RWPE1 (cell line): ENCODE results near the gene ADGRV1.

Source experiments
- CTCF ChIA-PET: fragments of 350-600 bp; sonication (Branson Sonifier 250); formaldehyde crosslinking; extraction: SDS; loops from one replicate; lab custom pipeline; 2021; lab: Yijun Ruan, JAX
- POLR2A ChIA-PET: fragments of 400-600 bp; formaldehyde crosslinking; extraction: SDS; loops from one replicate; lab custom pipeline; 2020; ENCODE audit warnings: antibody characterized with exemption; ENCODE audit not compliant: low non-redundant PET; lab: Yijun Ruan, JAX
- DNase-seq: peaks from one replicate; pipeline ENCODE4 v3.0.0; 2012; ENCODE audit warnings: low spot score
- H3K27ac ChIP-seq: fragments of 450-650 bp; 2 replicates; pipeline ENCODE4 v1.5.1; 2017
- TF ChIP-seq, protein P1 (sequence below): fragments of 450-650 bp; conservative IDR thresholded peaks from 2 replicates; pipeline ENCODE4 v1.5.1; 2017; ENCODE audit warnings: low read depth, mild to moderate bottlenecking

Gene ADGRV1

DNA sequence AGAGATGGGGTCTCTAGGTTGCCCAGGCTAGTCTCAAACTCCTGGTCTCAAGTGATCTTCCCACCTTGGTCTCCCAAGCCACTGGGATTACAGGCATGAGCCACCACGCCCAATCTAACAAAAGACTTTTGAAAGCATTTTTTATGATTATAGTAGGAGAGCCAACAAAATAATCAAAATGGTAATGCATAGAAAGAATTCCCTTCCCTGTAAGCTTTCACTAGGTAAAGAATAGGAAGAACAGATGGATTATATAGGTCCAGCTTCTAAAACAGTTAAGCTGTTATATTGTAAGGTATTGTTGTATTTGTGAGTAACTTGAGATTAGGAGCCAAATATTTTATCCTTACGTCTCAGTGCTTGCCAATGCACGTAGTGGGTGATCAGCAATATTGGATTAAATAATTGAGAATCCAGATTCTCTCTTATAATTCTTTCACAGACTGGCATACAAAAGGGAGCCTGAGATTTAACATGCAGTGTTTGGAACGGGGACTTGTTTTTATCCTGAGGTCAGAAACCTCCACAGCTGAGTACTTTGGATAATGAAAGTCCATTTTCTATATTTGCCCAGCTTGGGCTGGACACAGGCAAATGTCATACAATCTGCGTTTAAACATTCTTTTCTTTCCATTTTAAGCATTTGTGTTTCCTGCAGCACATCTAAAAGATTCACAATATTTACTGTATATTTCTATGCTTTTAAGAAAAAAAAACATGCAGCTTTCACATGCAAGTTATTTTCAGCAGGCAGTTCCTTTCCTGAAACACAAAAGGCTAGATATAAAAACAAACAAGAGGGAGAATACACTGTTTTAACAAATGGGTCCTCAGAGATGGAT lies 586.1 kb downstream of the ADGRV1 start:
- CTCF ChIA-PET: interaction anchor here (0.7 kb wide), 1 partner anchor 268 kb away, joined by 3 read pairs; no protein-coding TSS in a partner anchor
- DNase-seq: no peak
- no peak overlapping the region for H3K27ac ChIP-seq
- TF ChIP-seq, protein P1, sequence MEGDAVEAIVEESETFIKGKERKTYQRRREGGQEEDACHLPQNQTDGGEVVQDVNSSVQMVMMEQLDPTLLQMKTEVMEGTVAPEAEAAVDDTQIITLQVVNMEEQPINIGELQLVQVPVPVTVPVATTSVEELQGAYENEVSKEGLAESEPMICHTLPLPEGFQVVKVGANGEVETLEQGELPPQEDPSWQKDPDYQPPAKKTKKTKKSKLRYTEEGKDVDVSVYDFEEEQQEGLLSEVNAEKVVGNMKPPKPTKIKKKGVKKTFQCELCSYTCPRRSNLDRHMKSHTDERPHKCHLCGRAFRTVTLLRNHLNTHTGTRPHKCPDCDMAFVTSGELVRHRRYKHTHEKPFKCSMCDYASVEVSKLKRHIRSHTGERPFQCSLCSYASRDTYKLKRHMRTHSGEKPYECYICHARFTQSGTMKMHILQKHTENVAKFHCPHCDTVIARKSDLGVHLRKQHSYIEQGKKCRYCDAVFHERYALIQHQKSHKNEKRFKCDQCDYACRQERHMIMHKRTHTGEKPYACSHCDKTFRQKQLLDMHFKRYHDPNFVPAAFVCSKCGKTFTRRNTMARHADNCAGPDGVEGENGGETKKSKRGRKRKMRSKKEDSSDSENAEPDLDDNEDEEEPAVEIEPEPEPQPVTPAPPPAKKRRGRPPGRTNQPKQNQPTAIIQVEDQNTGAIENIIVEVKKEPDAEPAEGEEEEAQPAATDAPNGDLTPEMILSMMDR: no peak
- POLR2A ChIA-PET: no interaction called here

DNA sequence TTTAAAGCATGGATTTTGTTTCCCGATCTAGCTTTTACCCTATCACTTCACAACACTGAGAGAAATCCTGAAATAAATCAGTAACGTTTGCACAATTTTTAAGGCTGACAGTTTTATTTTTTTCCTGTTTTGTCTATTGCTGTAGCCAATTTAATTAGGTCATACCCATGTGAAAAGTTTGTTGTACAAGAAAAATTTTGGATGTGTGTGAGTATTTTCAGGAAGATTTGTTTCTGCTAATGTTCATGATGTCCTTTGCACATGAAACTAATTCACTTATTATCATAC lies 586.7 kb downstream of the ADGRV1 start:
- ChIA-PET CTCF (interaction anchor here (0.7 kb wide), 1 partner anchor 269 kb away, joined by 3 read pairs; no protein-coding TSS in a partner anchor), POLR2A (no interaction called here)
- no peak for DNase-seq
- H3K27ac ChIP-seq: no peak overlapping the region
- TF ChIP-seq, protein P1: no peak

DNA sequence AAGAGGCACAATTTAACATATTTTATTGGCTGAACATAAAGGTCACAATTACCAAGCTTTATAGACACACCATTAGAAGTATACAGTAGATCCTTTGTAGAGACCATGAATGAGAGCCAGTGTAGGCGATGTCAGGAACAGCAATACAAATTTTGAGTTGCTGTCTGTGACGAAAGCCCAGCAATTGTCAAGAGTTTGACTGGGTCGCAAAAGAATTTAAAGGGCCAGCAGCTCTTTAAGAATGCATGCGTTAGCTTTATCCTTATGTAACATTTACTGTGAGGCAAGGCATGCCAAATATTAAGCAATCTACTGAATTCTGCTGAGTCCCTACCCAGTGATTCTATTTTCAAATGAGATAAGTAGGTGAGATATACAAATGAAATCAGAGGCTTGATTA lies 587.6 kb downstream of the ADGRV1 start:
- TF ChIP-seq, protein P1: no peak
- H3K27ac ChIP-seq: no peak overlapping the region
- CTCF ChIA-PET: interaction anchor here (0.7 to 1.2 kb wide), 2 partner anchors 239 to 1631 kb away, joined by 3 to 6 read pairs; no protein-coding TSS in a partner anchor
- POLR2A ChIA-PET: no interaction called here
- DNase-seq: no peak

DNA sequence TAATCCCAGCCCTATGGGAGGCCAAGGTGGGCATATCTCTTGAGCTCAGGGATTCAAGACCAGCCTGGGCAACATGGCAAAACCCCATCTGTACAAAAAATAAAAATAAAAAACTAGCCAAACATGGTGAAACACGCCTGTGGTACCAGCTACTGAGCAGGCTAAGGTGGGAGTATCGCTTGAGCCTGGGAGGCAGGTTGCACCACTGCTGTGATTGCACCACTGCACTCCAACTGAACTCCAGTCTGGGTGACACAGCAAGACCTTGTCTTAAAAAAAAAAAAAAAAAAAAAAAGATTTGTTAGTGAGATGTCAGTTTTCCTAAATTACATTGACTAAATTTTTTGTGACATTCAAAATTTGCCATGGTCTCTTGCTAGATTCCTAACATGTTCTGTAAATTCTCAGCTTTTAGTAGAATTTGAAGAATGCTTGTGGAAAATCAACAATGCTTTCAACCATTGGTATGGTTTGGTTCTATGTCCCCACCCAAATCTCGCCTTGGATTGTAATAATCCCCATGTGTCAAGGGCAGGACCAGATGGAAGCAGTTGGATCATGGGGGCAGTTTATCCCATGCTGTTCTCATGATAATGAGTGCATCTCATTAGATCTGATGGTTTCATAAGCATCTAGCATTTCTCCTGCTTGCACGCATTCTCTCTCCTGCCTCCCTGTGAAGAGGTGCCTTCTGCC lies 588.5 kb downstream of the ADGRV1 start:
- no peak for DNase-seq
- ChIA-PET CTCF (interaction anchor here (0.6 to 1.2 kb wide), 3 partner anchors 129 to 440 kb away, joined by 3 to 4 read pairs (median 3); no protein-coding TSS in a partner anchor), POLR2A (no interaction called here)
- H3K27ac ChIP-seq: no peak overlapping the region
- TF ChIP-seq, protein P1: no peak

DNA sequence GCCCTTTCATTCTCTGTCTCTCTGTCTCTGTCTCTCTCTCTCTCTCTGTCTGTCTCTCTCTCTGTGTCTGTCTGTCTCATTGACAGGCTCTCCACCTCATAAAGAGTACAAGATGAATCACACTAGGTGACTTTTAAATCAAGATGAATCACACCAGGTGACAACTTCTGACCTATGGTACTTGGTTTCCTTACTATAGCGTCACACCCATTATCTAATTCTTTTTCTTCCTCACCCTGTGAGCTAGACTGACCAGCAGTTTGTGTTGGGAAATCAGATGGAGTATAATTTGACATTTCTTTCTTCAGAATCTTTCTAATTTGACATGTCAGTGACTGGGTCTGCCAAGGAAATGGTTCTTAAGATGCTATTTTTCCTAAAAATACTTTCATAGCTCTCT lies 591.6 kb downstream of the ADGRV1 start:
- ChIA-PET POLR2A (interaction anchor here (0.6 kb wide), 1 partner anchor 150 kb away, joined by 3 read pairs; no protein-coding TSS in a partner anchor), CTCF (interaction anchor here (0.6 kb wide), 1 partner anchor 20 kb away, joined by 3 read pairs; no protein-coding TSS in a partner anchor)
- TF ChIP-seq, protein P1: no peak
- peak; percentile 70 for DNase-seq
- no peak overlapping the region for H3K27ac ChIP-seq

DNA sequence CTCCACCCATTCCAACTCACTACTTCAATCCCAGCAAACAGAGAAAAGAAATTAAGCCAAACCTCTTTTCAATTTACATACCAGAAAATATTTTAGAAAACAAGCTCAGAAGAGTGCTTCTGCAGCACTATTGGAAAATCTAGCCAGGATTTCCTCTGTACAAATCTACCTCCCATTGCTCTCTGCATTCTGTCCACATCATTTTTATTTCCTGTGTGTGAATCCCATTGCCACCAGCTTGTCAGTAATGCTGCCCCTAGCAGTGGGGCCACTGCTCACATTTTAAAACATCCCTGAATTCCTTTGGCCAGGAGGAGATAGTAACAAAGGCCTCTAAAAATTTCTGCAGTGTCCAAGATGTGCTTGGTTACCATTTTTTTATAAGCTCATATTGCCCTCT lies 592.0 kb downstream of the ADGRV1 start:
- H3K27ac ChIP-seq: no peak overlapping the region
- ChIA-PET POLR2A (interaction anchor here (0.6 kb wide), 1 partner anchor 150 kb away, joined by 3 read pairs; no protein-coding TSS in a partner anchor), CTCF (interaction anchor here (0.6 kb wide), 1 partner anchor 19 kb away, joined by 3 read pairs; no protein-coding TSS in a partner anchor)
- TF ChIP-seq, protein P1: no peak
- no peak for DNase-seq
